Measurements from ENCODE around the gene OR7A5.
"Not testable (repeated sequence)": the region's sequence is repeated elsewhere in the genome, so short reads cannot be mapped to it uniquely, and the experiment has no call there.

Gene OR7A5

GRCh38 chr19:14821937-14822336, 13.0 kb downstream of the OR7A5 start:
- H3K4me3 ChIP-seq, result no peak overlapping the region
- no peaks in the 10 kb centered on the region for H3K27me3 ChIP-seq
- peaks cover 13% of the 10 kb centered on the region for H3K4me1 ChIP-seq
- H3K27ac ChIP-seq, result no peak overlapping the region
- H3K4me2 ChIP-seq, result peak overlapping the region; percentile 23; the same call in 1 of the 2 replicates
- H4K20me1 ChIP-seq, result no peaks in the 10 kb centered on the region
- no peak overlapping the region for H3K9ac ChIP-seq
- H3K9me3 ChIP-seq, result peaks cover 16% of the 10 kb centered on the region
- TF ChIP-seq Cebpa-rat (IDR thresholded peaks at IDR 0.05), result no peak
- H3K36me3 ChIP-seq, result no peaks in the 10 kb centered on the region

- H3K36me3 ChIP-seq, result no peaks in the 10 kb centered on the region
- H3K27ac ChIP-seq, result no peak overlapping the region
- H4K20me1 ChIP-seq, result no peaks in the 10 kb centered on the region
- H3K4me1 ChIP-seq, result peaks cover 13% of the 10 kb centered on the region
- no peak overlapping the region for H3K4me2 ChIP-seq
- H3K9me3 ChIP-seq, result no peaks in the 10 kb centered on the region
- no peak overlapping the region for H3K4me3 ChIP-seq
- H3K27me3 ChIP-seq, result no peaks in the 10 kb centered on the region
- no peak for TF ChIP-seq Cebpa-rat (IDR thresholded peaks at IDR 0.05)
- H3K9ac ChIP-seq, result no peak overlapping the region
Measured at GRCh38 chr19:14818588-14818987, 16.4 kb downstream of the OR7A5 start.

DNA sequence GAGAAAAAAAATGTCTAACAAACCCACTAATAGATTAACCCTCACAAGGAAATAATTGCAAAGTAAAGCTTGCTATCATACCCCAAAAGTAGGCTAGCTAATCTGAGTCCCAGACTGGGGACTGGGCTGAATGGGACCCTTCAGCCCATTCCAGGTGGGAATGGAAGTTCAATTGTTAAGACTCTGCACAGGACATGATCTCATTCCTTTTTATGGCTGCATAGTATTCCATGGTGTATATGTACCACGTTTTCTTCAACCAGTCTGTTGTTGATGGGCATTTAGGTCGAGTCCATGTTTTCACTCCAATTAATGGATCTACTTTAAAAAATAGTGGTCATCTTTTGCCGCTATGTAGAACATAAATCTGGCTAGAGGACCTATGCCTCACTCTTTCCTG, 17.9 kb downstream of the OR7A5 start:
- no peak for TF ChIP-seq Cebpa-rat (IDR thresholded peaks at IDR 0.05)
- no peak overlapping the region for H3K4me3 ChIP-seq
- no peak overlapping the region for H3K27ac ChIP-seq
- H3K9ac ChIP-seq, result no peak overlapping the region
- H3K36me3 ChIP-seq, result no peaks in the 10 kb centered on the region
- H4K20me1 ChIP-seq, result no peaks in the 10 kb centered on the region
- H3K9me3 ChIP-seq, result no peaks in the 10 kb centered on the region
- H3K4me2 ChIP-seq, result no peak overlapping the region
- peaks cover 4% of the 10 kb centered on the region for H3K4me1 ChIP-seq
- H3K27me3 ChIP-seq, result no peaks in the 10 kb centered on the region

GRCh38 chr19:14814982-14815652, 19.9 kb downstream of the OR7A5 start:
- no peak for TF ChIP-seq Cebpa-rat (IDR thresholded peaks at IDR 0.05)
- Histone ChIP-seq H4K20me1 (no peaks in the 10 kb centered on the region), H3K9ac (no peak overlapping the region), H3K4me3 (no peak overlapping the region), H3K9me3 (no peaks in the 10 kb centered on the region), H3K4me1 (no peaks in the 10 kb centered on the region), H3K36me3 (no peaks in the 10 kb centered on the region), H3K27ac (no peak overlapping the region), H3K4me2 (no peak overlapping the region), H3K27me3 (no peaks in the 10 kb centered on the region)

DNA sequence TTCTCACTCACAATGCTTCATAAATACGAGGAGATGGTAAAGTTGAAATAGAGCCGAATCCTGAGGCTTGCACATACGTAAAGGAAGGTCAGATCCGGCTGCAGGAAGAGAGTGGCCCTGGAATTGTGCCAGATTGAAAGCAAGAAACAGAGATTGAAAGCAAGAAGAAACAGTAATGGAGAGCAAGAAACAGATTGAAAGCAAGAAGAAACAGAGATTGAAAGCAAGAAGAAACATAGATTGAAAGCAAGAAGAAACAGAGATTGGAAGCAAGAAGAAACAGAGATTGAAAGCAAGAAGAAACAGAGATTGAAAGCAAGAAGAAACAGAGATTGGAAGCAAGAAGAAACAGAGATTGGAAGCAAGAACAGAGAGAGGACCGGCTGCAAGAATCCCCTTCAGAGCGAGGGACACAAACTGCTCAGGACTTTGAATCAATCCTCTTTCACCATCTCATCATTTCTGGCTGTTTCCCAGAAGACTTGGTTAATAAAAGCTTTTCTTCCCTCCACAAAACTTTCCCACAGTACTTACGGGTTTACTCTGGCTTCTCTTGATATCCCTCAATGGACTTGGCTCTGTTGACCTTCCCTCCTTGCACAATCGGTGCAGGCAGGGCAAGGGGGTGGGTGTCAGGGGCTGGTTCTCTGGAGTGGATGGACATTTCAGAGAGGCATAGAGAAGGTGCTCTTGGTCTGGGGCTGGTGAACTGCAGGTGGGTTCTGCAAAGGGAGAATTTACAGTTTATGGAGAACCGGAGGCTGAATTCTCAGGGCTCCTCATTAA, 25.5 kb downstream of the OR7A5 start:
- no peaks in the 10 kb centered on the region for H3K4me1 ChIP-seq
- no peaks in the 10 kb centered on the region for H3K9me3 ChIP-seq
- no peaks in the 10 kb centered on the region for H3K27me3 ChIP-seq
- no peak overlapping the region for H3K27ac ChIP-seq
- no peaks in the 10 kb centered on the region for H4K20me1 ChIP-seq
- TF ChIP-seq Cebpa-rat (IDR thresholded peaks at IDR 0.05), result no peak
- no peak overlapping the region for H3K4me3 ChIP-seq
- H3K4me2 ChIP-seq, result no peak overlapping the region
- H3K9ac ChIP-seq, result no peak overlapping the region
- no peaks in the 10 kb centered on the region for H3K36me3 ChIP-seq

- no peaks in the 10 kb centered on the region for H4K20me1 ChIP-seq
- no peak overlapping the region for H3K4me3 ChIP-seq
- no peak overlapping the region for H3K4me2 ChIP-seq
- H3K27me3 ChIP-seq, result no peaks in the 10 kb centered on the region
- H3K4me1 ChIP-seq, result no peaks in the 10 kb centered on the region
- H3K9ac ChIP-seq, result no peak overlapping the region
- no peaks in the 10 kb centered on the region for H3K9me3 ChIP-seq
- H3K36me3 ChIP-seq, result no peaks in the 10 kb centered on the region
- H3K27ac ChIP-seq, result no peak overlapping the region
- TF ChIP-seq Cebpa-rat (IDR thresholded peaks at IDR 0.05), result no peak
Measured at GRCh38 chr19:14804765-14805164, 30.2 kb downstream of the OR7A5 start.

- no peaks in the 10 kb centered on the region for H3K36me3 ChIP-seq
- no peak overlapping the region for H3K4me3 ChIP-seq
- H4K20me1 ChIP-seq, result no peaks in the 10 kb centered on the region
- H3K9ac ChIP-seq, result no peak overlapping the region
- no peak overlapping the region for H3K4me2 ChIP-seq
- no peak for TF ChIP-seq Cebpa-rat (IDR thresholded peaks at IDR 0.05)
- no peaks in the 10 kb centered on the region for H3K9me3 ChIP-seq
- no peak overlapping the region for H3K27ac ChIP-seq
- no peaks in the 10 kb centered on the region for H3K27me3 ChIP-seq
- H3K4me1 ChIP-seq, result no peaks in the 10 kb centered on the region
Measured at GRCh38 chr19:14798760-14799159, 36.2 kb downstream of the OR7A5 start.

GRCh38 chr19:14796021-14796420, 39.0 kb downstream of the OR7A5 start:
- Histone ChIP-seq H3K4me2 (no peak overlapping the region), H4K20me1 (no peaks in the 10 kb centered on the region), H3K9me3 (peaks cover 9% of the 10 kb centered on the region), H3K27me3 (no peaks in the 10 kb centered on the region), H3K9ac (no peak overlapping the region), H3K4me3 (no peak overlapping the region), H3K36me3 (no peaks in the 10 kb centered on the region), H3K4me1 (peaks cover 13% of the 10 kb centered on the region), H3K27ac (no peak overlapping the region)
- TF ChIP-seq Cebpa-rat (IDR thresholded peaks at IDR 0.05), result no peak

DNA sequence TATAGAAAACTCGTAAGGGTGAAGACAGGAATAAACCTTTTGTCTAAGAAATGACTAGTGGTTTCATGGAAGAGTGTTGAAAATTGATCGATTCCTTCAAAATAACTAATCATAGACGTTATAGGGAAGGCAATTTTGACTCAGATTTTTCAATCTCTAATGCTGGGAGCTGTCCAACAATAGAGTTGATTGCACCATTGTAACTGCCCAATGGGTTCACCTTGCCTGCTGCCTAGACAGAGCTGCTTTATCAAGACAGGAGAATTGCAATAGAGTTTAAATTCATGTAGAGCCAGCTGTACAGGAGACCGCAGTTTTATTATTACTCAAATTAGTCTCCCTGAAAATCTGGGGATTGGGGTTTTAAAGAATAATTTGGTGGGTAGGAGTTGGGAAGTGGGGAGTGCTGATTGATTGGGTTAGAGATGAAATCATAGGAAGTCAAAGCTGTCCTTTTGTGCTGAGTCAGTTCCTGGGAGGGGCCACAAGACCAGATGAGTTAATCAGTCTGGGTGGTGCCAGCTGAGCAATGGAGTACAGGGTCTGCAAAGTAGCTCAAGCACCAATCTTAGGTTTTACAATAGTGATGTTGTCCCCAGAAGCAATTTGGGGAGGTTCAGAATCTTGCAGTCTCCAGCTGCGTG, 39.8 kb downstream of the OR7A5 start:
- Histone ChIP-seq H3K9me3 (peaks cover 9% of the 10 kb centered on the region), H3K4me3 (no peak overlapping the region), H3K4me2 (no peak overlapping the region), H3K27me3 (no peaks in the 10 kb centered on the region), H3K27ac (no peak overlapping the region), H3K36me3 (no peaks in the 10 kb centered on the region), H4K20me1 (no peaks in the 10 kb centered on the region), H3K4me1 (peaks cover 21% of the 10 kb centered on the region), H3K9ac (no peak overlapping the region)
- no peak for TF ChIP-seq Cebpa-rat (IDR thresholded peaks at IDR 0.05)

GRCh38 chr19:14792250-14792649, 42.7 kb downstream of the OR7A5 start:
- not testable (repeated sequence) for H3K27me3 ChIP-seq, H3K4me3 ChIP-seq, H3K9ac ChIP-seq, H3K4me2 ChIP-seq, H3K36me3 ChIP-seq, H3K27ac ChIP-seq, H4K20me1 ChIP-seq
- peaks cover 24% of the 10 kb centered on the region for H3K4me1 ChIP-seq
- peaks cover 17% of the 10 kb centered on the region for H3K9me3 ChIP-seq
